IPS DF 6.9 (cell line): ENCODE measurements around the gene UTP18.

ENCODE experiments used
- DNase-seq: peaks from one replicate; pipeline ENCODE4 v3.0.0-alpha.2; 2013; ENCODE audit warnings: low read depth, low spot score
- H3K27ac ChIP-seq: one replicate; pipeline ENCODE4 v1.5.1; 2013; ENCODE audit warnings: low read length, control low read depth
- H3K27me3 ChIP-seq: 2 replicates; pipeline ENCODE4 v1.6.1; 2013; ENCODE audit warnings: mild to moderate bottlenecking, low read length; ENCODE audit not compliant: control insufficient read depth, insufficient read depth
- H3K36me3 ChIP-seq: 2 replicates; pipeline ENCODE4 v1.6.1; 2013; ENCODE audit warnings: low read length; ENCODE audit not compliant: control insufficient read depth, insufficient read depth
- H3K4me1 ChIP-seq: 2 replicates; pipeline ENCODE4 v1.6.1; 2013; ENCODE audit warnings: low read length; ENCODE audit not compliant: control insufficient read depth, insufficient read depth
- H3K4me3 ChIP-seq: 2 replicates; pipeline ENCODE4 v1.5.1; 2013; ENCODE audit warnings: mild to moderate bottlenecking, low read length
- H3K9me3 ChIP-seq: 2 replicates; pipeline ENCODE4 v1.6.1; 2013; ENCODE audit warnings: low read length, inconsistent platforms; ENCODE audit not compliant: control insufficient read depth, insufficient read depth
- WGBS: extraction: QIAGEN DNeasy Blood & Tissue Kit; methylation state at CpG from one replicate; pipeline ENCODE4 v1.1.7; 2013; ENCODE audit warnings: mixed read lengths, missing lambda C conversion rate; ENCODE audit not compliant: insufficient read length, insufficient coverage; 5-methylcytosine and 5-hydroxymethylcytosine counted together

UTP18 gene

DNA sequence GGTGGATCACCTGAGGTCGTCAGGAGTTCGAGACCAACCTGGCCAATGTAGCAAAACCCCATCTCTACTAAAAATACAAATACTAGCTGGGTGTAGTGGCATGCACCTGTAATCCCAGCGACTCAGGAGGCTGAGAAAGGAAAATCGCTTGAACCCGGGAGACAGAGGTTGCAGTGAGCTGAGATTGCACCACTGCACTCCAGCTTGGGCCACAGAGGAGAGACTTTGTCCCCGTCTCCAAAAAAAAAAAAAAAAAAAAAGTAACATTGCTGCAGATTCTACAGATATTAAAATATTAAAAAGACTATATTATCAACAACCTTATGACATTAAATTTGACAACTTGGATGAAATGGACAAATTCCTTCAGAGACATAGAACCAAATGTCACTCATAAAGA, 26.2 kb upstream of the UTP18 start:
- Histone ChIP-seq H3K27ac (no peak overlapping the region), H3K4me1 (no peaks in the 10 kb centered on the region), H3K4me3 (no peak overlapping the region), H3K27me3 (no peaks in the 10 kb centered on the region), H3K9me3 (no peaks in the 10 kb centered on the region), H3K36me3 (no peaks in the 10 kb centered on the region)
- no peak for DNase-seq
- WGBS, result no CpG with 5 or more reads among the region's 6 CpGs

DNA sequence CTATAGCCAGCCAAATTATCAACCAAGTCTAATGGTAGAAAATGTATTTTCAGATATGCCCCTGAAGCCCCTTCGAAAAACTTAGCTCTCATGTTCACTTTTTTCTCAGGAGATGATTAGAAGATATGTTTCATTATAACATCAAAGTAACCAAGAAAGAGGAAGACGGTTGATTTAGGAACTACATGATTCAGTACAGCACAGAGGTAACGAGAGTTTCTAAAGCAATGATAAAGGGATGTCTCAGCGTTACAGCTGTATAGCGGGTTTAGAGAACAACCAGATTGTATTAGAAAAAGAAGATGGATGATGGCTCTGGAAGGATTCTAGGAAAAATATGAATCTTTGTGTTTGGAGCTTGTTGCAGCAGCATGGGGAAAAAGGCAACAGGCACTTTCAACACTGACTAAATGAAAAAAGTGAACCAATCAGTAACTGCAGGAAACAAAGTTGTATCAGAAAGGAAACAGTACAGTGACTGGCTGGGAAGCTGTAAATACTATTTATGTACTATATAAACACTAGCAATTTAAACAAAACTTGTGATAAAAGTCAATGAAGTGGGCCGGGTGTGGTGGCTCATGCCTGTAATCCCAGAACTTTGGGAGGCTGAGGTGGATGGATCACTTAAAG, 22.0 kb upstream of the UTP18 start:
- no peak for DNase-seq
- Histone ChIP-seq H3K9me3 (no peaks in the 10 kb centered on the region), H3K36me3 (no peaks in the 10 kb centered on the region; the same call in 1 of the 2 replicates), H3K27ac (no peak overlapping the region), H3K27me3 (no peaks in the 10 kb centered on the region), H3K4me3 (no peak overlapping the region), H3K4me1 (no peaks in the 10 kb centered on the region)
- no CpG with 5 or more reads among the region's 6 CpGs for WGBS

DNA sequence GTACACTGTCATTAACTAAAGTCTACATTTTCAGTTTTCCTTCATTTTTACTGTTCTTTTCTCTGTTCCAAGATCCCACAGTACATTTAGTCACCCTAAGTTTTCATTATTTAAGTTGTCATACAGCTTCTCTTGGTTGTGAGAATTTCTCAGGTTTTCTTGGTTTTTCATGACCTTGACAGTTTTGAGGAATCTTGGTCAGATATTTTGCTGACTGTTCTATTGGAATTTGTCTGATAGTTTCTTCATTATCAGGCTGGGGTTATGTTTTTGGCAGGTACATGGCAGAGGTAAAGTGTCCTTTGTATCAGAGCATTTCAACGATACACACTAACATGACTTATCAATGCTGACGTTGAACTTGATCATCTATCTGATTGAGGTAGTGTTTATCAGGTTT, 20.1 kb upstream of the UTP18 start:
- Histone ChIP-seq H3K36me3 (no peaks in the 10 kb centered on the region; the same call in 1 of the 2 replicates), H3K4me1 (no peaks in the 10 kb centered on the region)
- no CpG with 5 or more reads among the region's 2 CpGs for WGBS

DNA sequence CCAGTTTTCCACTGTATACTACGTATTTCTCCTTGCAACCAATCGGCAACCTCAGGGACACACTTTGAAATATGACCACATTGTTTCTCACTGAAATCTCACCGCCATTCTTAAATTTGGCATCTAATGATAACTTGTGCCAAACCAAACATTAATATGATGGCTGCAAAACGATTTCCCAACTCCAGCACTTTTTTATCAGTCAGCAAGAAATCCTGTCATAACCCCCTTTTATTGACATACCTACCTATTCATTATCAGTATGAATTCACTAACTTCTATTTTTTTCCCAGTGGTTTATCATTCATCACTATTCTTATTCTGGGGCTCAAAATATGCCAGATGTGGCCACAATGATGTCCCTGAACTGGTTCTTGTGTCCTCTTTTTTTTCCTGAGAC, 16.3 kb upstream of the UTP18 start:
- no peak for DNase-seq
- no peaks in the 10 kb centered on the region for H3K9me3 ChIP-seq
- no peaks in the 10 kb centered on the region for H3K4me1 ChIP-seq
- no peaks in the 10 kb centered on the region; the same call in 1 of the 2 replicates for H3K36me3 ChIP-seq
- no CpG with 5 or more reads among the region's 4 CpGs for WGBS
- H3K27ac ChIP-seq, result no peak overlapping the region
- no peak overlapping the region for H3K4me3 ChIP-seq
- no peaks in the 10 kb centered on the region for H3K27me3 ChIP-seq

More for the DNA sequence above, 20.1 kb upstream of the UTP18 start:
- Histone ChIP-seq H3K9me3 (no peaks in the 10 kb centered on the region), H3K27me3 (no peaks in the 10 kb centered on the region), H3K27ac (no peak overlapping the region), H3K4me3 (no peak overlapping the region)
- no peak for DNase-seq

DNA sequence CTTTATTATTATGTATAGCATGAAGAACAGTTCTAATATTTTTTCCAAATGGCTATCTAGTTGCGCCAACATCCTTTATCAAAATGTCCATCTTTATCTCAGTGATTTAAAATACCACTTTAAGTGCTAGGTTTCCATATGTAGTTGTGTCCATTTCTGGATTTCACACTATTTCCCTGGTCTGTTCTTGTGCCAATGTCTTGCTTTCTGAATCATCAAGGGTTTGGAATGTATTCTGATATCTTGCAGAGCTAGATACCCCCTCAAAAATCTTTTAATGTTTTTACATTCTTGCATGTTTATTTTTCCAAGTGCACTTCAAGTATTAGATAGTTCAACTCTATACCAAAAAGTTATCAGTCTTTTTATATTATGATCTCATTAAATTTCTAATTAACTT, 14.8 kb upstream of the UTP18 start:
- no CpG with 5 or more reads among the region's 1 CpG for WGBS
- H3K27ac ChIP-seq, result no peak overlapping the region
- H3K4me1 ChIP-seq, result no peaks in the 10 kb centered on the region
- no peaks in the 10 kb centered on the region for H3K9me3 ChIP-seq
- H3K27me3 ChIP-seq, result no peaks in the 10 kb centered on the region
- DNase-seq, result no peak
- no peak overlapping the region for H3K4me3 ChIP-seq
- no peaks in the 10 kb centered on the region; the same call in 1 of the 2 replicates for H3K36me3 ChIP-seq

DNA sequence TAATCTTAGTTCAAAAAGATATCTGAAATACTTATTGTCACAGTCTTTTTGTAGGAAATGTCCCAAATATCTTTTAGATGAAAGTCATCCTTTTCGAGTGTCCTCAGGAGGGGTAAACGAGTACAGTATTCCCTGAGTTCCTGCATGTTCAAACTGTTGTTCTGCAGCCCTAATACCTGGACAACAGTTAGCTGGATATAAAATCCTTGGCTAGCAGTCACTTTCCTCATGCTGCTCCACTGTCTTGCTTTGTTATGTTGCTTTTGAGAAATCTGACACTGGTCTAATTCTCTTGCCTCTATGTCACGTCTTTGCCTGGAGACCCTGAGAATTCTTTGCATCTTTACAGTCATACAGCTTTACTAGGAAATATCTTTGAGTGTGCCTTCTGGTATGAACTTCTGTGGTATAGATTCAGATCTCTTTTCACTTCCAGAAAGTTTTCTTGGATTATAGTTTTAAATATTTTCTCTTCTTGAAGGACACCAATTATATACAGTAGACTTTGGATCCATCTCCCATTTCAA, 10.0 kb upstream of the UTP18 start:
- Histone ChIP-seq H3K4me3 (no peak overlapping the region), H3K4me1 (no peaks in the 10 kb centered on the region), H3K9me3 (no peaks in the 10 kb centered on the region), H3K27ac (no peak overlapping the region), H3K27me3 (no peaks in the 10 kb centered on the region), H3K36me3 (no peaks in the 10 kb centered on the region)
- no peak for DNase-seq
- WGBS, result no CpG with 5 or more reads among the region's 3 CpGs

DNA sequence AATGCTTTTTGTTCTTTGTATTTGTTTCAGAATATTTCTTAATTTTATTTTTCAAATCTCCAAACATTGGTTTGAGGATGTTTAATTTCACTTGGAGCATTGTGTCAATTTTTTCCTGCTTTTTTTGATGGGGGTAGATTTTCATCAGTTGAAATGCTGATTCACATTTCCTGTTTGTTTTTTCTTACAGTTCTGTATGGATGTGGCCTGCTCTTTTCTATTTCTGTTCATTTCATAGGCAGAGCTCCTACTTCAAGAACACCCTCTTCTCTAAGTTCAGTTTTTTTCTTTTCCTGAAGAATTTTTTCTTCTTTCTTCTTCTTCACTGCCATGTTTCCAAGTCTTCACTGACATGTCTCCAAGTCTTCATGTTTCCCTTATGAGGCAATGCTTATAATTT, 9.3 kb upstream of the UTP18 start:
- Histone ChIP-seq H3K4me3 (no peak overlapping the region), H3K9me3 (no peaks in the 10 kb centered on the region), H3K27me3 (no peaks in the 10 kb centered on the region), H3K4me1 (no peaks in the 10 kb centered on the region), H3K36me3 (no peaks in the 10 kb centered on the region), H3K27ac (no peak overlapping the region)
- DNase-seq, result no peak

DNA sequence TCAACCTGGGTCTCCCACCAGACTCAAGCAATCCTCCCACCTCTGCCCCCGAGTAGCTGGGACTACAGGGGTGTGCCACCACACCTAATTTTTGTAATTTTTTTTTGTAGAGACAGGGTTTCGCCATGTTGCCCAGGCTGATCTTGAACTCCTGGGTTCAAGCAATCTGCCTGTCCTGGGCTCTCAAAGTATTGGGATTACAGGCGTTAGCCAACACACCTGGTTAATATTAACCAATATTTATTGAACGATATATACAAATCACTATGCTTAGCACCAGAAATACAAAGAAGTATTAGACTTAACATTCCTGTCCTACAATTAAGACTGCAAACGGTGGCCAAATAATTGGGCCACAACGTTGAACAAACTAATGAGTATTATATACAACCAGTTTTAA, 4.7 kb upstream of the UTP18 start:
- no peak overlapping the region for H3K27ac ChIP-seq
- no peaks in the 10 kb centered on the region for H3K36me3 ChIP-seq
- WGBS, result no CpG with 5 or more reads among the region's 6 CpGs

DNA sequence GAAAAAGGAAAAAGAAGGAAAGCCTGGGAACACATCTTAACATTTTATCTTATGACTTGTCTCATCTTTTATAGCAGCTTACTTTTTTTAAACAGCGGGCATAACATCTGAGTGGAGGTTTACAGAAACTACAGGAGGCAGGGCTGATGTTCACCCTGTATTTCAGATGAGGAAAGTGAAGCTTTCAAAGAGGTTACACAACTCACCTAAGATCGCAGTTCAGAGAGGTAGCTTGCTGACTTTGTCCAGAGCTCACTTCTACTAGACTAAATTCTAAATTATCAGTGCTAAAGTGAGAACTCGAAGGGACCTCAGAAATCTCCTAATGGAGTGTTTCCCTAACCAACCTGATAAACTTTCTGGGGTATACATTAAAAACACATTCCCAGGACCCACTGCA, 4.2 kb upstream of the UTP18 start:
- Histone ChIP-seq H3K27me3 (no peaks in the 10 kb centered on the region), H3K36me3 (no peaks in the 10 kb centered on the region), H3K4me3 (no peak overlapping the region), H3K4me1 (no peaks in the 10 kb centered on the region), H3K9me3 (no peaks in the 10 kb centered on the region), H3K27ac (no peak overlapping the region)
- WGBS, result no CpG with 5 or more reads among the region's 3 CpGs
- no peak for DNase-seq

More for the DNA sequence above, 4.7 kb upstream of the UTP18 start:
- no peak for DNase-seq
- no peak overlapping the region for H3K4me3 ChIP-seq
- H3K4me1 ChIP-seq, result no peaks in the 10 kb centered on the region
- H3K27me3 ChIP-seq, result no peaks in the 10 kb centered on the region
- H3K9me3 ChIP-seq, result no peaks in the 10 kb centered on the region

DNA sequence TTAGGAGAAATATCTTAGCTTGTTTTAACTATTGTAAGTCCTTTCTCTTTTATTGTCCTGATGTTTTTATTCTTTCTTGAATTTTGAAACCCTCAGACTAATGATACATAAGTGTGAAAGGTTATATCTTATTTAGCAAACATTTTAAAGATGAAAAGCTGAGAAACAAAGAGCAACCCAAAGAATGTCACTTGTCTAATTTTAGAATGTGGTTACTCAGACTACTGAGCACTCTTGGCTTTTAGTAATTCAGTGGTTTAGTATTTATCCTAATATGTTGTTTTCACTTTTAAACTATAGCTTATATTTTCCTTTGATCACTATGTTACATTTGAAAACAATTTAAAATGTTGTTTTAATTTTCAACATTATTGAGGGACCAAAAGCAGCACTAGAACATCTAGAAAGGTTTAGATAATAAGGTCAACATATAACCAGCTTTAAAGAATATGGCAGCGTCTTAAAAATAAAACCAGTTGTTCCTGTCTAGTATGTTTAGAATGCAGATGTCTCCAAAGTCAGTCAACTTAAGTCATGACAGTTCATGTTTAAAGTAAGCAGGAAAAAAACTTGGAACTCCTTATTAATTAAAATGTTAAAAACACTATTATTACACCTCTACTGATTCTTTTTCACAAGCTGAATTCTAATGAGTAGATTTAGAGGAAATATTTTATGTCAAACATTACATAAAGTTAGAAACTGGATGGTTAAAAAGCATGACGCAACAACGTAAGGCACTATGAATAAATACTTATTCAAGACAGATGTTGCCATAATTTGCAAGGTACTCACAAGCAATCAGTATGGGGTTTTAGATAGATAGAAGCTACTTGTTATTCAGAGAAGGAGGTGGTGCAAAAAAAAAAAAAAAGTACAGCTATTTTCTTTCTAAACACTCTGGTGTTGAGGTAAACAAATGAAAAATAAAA, 2.9 kb upstream of the UTP18 start:
- Histone ChIP-seq H3K9me3 (no peaks in the 10 kb centered on the region), H3K27me3 (no peaks in the 10 kb centered on the region), H3K4me1 (peaks cover 2% of the 10 kb centered on the region; the same call in 1 of the 2 replicates), H3K36me3 (no peaks in the 10 kb centered on the region), H3K27ac (no peak overlapping the region), H3K4me3 (no peak overlapping the region)
- no CpG with 5 or more reads among the region's 3 CpGs for WGBS
- DNase-seq, result no peak
